Pons (tissue), 1 donor: ENCODE results near the gene TMEM207.
A peak's percentile ranks its signal among the peaks of the same experiment; 100 is the strongest.
"Not testable (repeated sequence)": the region's sequence is repeated elsewhere in the genome, so short reads cannot be mapped to it uniquely, and the experiment has no call there.

Experiments
- DNase-seq: peaks from one replicate; pipeline ENCODE4 v3.0.0-alpha.2; 2016; ENCODE audit warnings: low spot score

Gene TMEM207

DNA sequence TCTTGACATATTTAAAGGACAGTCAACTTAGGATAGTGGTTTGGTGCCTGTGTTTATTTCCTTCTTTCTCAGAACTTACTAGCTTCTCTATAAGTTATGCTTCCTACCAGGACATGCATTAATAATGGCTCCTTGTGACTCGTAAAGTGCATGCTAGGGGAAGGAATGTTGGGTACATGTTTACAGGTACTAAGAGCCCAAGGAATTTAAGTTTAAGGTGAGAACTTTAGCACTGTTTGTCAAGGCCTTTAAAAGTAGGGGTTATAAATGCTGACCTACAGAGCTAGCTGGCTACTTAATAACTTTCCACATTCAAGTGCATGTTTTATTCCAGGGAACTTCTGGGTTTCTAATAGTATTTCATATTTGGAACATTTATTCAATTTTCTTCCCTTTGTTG is at the start of gene TMEM207:
TMEM207 (minus strand) TSS at position 101 of the 400 bp plus-strand sequence; CDS start at position 9, 92 bp downstream.
- no peak for DNase-seq

DNA sequence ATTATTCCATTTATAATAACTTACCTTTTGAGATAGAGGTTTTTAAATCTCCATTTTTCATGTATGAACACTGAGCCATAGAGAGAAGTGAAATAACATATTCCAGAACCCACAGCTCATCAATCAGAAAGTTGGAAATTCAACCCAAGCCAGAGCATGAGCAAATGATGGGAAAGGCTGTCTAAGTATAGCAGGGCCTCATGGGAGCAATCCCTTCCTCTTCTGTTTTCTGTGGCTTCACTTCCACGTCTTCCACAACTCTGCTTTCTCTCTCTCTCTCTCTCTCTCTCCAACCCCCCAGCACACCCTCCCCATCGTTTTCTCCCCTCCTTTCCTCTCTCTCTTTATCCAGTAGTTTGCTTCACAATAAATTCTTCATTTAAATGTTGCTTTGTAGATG is 49.4 kb upstream of the TMEM207 start:
- no peak for DNase-seq

DNA sequence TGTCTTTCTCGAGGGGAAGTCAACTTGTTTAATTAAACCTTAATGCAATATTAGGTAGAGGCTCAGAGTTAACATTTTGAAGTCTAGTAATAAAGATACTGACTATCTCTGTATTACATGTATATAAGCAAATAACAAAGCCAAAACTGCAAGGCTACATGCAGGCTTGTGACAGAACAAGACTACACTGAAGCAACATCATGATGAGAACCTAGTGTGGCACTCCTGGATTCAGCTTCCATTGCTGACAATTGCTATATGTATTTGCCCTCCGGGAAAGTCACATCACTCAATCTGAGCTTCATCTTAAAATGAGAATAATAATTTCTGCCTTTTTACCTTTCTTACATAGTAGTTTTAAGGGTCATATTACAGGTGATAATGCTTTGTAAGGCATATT is 48.6 kb upstream of the TMEM207 start:
- DNase-seq, result no peak

DNA sequence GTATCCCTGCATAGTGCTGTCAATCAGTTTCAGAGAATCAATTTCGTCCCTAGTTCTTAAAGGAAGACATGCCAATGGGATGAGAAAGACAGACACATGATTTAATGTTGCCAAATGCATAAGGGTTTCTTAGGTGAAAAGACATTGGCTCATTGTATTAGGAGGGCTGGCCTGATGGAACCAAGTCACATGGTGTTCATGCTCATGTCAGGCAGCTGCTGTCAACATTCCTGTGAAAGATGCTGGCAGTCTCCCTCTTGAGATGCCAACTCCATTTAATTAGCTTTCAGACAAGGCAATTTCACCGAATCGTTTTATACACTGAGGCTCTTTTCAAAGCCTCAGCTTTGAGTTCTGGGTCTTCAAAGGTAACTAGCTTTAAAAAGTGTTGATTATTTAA is 48.1 kb upstream of the TMEM207 start:
- peak; percentile 53 for DNase-seq

DNA sequence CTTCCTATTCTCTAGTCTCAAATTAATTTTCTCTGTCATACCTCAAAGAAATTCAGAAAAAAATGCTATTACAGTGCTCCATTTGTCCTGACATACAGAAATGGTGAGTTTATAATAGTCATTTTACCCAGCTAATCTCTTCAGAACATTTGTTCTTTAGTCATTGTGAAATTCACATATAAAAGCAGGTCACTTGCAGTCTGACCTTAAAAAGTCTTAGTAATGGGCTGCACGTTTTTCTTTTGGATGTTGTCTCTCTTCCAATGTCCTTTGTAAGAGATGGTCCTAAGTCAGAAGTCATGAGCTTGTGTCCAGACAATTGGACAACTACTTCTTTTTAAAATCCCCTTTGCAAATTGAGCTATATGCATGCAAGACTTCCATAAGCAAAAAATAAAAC is 47.2 kb upstream of the TMEM207 start:
- no peak for DNase-seq

DNA sequence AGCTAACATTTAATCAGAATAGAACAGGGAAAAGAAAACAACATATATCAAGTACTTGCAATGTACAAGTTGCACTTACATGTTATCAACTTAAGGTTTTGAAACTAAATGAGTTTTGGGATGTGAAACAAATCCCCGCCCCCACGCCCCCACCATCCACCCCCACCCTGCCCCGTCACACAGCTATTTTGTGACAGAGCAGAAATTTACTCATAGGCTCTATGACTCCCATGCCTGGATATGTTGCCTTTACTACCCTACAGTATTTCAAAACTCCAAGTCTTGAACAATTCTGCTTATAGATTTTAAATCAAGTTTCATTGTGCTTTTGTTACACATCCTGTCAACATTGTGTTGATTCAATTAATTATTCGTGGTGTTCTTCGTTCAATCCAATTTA is 46.1 kb upstream of the TMEM207 start:
- DNase-seq, result no peak

DNA sequence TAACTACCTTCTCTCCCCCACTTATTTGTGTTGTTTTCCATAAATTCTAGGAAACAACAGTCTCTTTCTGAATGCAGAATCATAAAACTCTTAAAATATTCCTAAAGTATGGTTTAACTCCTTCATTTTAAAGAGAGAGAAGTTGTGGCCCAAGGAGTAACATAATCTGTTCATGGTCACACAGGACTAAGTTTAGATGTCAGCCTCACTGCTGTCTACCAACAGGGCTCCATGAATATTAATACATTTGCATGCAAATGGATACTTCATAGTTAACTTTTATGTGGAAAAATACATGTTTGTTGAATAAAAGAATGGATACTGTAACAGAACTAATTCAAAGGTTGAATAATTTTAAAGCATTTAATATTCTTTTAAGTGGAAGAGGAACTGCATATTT is 45.7 kb upstream of the TMEM207 start:
- DNase-seq, result no peak

DNA sequence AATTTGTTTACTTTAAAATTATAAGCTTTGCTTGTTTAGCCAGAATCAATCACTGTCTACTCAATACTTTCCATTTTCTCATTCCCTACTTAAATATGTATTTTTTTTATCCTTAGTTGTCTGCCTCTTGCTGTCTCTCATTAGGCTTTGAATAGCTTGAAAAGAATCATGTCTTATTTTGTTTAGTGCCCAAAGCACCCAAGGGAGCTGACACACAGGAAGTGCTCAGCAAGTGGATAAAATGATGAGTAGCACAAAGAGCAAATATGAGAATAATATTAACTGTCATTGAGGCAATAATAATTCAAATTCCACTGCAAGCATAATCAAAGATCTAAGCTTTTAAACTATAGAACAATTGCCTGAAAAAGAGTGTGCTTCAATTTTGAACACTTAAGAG is 45.2 kb upstream of the TMEM207 start:
- no peak for DNase-seq

DNA sequence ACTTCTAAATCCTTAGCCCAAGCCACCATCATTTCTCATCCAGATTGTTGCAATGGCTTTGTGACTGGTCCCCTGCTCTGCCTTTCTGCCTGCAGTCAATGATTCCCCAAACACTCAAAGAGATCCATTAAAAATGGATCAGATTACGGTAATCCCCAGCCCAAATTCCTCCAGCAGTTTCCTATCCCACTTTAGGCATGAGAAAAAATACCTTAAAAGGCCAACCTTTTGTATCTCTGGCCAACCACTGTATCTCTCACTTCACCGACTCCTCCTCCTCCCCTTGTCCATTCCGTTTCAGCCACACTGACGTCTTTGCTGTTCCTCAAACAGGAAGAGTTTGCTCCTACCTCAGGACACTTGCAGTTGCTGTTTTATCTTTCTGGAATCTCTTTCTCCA is 43.3 kb upstream of the TMEM207 start:
- DNase-seq, result no peak

DNA sequence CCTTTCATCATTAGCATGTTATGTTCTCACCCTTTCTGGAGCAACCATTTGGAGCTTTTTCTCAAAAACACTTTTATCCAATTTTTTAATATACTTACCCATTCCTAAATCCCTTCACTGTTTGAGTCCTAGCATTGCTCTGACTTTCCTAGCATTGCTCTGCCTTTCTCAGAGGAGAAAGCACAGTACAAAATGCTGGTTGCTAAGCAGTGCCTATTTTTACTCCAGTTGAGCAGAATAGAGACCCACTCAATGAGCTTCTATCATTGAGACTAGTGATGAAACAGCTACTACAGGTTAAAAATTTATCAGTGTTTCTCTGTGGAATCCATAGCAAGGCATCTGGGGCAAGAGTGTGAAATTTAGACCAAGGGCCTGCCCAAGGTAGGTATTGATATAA is 42.4 kb upstream of the TMEM207 start:
- DNase-seq, result no peak

DNA sequence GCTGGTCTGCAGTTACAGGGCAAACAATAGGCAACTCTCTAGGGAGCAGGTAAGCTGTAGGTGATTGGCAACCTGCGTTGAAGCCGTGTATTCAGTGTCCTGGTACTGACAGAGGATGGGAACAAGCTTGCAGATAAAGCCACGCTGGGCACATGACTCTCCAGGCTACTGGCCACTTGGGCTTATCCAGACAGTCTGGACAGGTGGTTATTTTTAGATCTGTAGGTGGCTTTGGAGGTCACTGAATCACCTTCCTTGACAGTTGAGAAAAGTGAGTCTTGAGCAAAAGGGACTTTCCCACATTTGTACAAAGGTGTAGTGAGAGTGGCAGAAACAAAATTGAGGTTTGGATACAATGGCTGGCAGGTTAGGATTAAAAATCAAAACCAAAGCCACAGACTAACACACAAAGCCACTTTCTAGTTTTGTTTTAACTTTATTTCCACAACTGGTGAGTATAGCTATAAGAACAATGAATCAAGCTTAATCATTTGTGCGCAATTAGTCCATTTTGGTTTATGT is 41.9 kb upstream of the TMEM207 start:
- DNase-seq, result no peak

DNA sequence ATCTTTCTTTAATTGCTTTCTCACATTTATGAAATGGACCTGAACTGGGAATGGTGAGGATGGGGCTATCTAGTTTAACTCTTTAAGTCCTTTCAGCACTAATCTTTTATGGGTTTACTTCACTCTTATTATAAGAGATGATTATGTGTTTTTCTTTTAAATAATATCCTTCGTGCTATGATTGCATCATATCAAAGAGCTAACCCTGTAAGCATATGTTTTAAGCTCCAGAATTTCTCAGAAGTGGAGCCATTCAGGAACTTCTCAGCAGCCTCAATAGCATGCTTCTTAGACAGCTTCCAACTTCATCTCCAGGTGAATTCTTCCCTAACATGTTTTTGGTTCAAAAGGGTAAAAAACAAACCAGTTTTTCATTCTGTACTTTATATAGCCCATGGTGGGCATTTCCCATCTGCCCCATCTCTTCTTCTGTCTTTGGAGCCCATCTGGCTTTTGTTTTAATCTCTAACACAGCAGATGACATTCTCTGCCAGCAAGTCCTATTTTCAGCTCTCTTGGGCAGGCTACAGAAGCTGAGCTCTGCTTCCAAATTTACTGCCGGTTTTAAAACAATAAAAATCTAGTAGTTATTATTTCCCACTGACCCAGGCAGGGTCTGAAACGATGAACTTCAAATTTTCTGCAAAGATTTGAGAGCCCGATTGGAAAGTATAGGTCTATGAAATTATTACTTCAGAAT is 37.4 kb upstream of the TMEM207 start:
- no peak for DNase-seq

DNA sequence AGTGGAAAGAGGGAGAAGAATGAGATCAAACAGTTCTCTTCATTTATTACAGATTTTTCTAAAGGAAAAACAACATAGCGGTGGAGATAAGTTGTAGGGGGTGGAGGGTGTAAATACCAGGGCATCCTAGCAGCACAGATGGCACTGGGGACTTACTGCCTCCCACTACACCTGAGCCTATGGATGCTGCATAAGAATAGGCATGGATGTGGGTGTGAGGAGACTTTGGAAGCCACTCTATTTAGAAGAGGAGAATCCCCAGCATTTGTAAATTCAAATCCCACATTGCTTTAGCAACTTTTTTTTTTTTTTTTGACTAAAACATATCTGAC is 36.8 kb upstream of the TMEM207 start:
- DNase-seq, result no peak

DNA sequence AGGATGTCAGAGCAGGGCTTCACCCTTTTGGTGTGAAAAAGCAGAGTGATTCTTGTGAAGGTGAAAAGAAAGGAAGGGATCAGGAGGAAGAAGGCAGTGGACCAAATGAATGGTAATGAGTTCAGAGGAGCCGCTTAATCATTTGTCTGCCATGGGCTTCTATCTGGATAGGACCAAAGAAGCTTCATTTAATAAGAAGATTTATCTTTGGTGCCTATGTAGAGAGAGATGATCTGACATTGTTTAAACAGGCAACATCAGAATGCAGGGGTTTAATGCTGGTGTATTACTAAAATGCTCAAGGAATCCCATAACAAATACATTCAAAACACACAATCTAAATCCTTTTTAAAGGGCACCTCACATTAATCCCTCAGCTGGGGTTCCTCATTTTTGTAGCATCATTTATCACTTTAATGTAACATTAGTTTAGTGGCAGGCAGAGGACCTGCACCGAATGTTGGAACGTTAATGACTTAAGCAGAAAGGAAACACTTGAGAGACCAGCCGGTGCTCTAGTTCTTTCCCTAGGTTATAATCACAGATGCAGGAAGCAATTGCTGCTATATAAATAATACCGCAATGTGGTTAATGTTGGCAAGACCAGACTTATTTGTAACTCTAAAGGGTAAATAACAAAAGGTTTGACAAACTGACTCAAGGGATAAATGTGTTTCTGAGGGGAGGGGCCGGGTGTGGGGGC is 36.3 kb upstream of the TMEM207 start:
- no peak for DNase-seq

DNA sequence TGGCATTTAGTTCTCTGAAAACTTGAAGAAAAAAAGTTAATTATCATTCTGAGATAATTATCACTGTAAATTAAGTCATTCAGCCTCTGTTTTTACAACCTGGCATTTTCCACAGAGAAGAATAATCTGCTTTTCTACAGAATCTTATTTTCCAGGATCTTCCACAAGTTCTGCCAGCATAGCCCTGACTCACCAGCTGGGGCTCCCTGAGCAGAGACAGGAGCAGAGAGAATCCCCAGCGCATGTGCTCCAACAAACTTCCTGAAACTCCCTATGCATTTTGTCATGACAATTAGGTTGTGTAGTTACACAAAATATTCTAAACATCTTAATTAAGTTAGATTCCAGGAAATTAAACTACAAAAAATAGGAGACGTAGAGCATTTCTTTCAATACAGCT is 32.1 kb upstream of the TMEM207 start:
- no peak for DNase-seq

DNA sequence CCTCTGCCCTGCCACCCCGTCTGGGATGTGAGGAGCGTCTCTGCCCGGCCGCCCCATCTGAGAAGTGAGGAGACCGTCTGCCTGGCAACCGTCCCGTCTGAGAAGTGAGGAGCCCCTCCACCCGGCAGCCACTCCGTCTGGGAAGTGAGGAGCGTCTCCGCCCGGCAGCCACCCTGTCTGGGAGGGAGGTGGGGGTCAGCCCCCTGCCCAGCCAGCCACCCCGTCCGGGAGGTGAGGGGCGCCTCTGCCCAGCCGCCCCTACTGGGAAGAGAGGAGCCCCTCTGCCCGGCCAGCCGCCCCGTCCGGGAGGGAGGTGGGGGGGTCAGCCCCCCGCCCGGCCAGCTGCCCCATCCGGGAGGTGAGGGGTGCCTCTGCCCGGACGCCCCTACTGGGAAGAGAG is 23.6 kb upstream of the TMEM207 start:
- DNase-seq, result not testable (repeated sequence)

DNA sequence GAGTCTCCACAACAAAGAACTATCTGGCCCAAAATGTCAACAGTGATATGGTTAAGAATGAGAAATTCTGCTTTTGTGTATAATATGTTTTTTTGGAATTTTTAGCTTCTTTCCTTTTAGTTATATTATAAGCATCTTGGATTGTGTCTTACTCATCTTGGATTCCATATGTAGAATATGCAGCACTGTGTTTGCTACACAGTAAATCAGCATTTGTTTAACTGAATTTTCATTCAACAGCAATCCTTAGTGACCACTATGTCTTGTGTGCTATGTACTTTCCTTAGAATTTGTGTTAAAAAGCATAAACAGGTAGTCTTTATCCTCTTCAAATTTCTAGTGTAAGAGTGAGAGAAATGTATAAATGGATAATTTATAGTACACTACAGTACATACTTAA is 18.2 kb upstream of the TMEM207 start:
- DNase-seq, result no peak

DNA sequence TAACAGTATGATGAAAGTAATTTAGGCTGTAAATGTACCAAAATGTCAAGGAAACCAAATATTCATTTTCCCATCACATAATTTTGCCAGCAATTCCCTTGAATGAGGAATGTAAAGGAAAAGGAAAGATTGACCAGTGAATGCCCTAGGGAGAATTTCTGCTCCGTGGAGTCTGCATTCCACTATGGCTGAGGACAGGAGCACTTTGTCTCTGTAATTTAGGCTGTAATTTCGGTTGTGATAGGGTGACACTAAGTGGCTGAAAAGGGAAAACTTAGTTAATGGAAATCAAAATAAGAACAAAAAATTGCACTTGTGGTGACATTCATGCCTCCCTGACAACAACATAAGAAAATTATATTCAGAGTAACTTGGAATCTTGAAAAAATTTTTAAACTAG is 8.3 kb upstream of the TMEM207 start:
- DNase-seq, result peak; percentile 13

DNA sequence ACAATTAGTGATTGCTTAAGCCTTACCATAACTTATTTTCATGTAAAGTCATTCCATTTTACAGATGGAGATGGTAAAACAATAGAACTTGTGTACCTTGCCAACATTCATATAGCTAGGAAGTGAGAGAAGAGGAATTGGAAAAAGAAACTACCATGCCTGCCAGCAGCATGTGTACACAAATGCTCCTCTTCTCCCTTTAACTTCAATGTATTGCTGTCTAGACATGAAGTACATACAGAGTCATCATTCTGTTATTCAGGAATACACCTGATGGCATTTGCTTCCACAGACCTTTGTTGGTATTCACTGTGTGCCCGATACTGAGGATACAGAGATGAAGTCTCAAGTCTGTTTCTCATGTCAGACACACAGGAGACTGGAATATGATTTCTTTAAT is 7.1 kb upstream of the TMEM207 start:
- DNase-seq, result no peak

DNA sequence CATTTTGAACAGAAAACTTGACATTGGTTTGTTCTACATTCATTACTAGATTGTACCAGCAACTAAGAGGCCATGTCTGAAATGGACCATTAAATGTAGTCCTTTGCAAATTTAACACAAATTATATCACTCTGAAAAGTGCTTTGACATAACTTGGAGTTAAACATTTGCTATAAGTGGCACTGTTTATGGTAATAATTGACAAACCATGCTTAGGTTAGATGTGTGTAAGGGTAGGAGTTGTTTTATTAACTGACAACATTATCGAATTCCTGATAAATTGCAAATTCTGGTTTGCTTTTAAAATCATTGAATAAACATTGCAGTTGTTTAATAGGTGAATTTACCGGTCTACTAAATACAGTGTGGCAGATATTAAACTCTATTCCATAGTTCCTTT is 6.1 kb upstream of the TMEM207 start:
- DNase-seq, result no peak

DNA sequence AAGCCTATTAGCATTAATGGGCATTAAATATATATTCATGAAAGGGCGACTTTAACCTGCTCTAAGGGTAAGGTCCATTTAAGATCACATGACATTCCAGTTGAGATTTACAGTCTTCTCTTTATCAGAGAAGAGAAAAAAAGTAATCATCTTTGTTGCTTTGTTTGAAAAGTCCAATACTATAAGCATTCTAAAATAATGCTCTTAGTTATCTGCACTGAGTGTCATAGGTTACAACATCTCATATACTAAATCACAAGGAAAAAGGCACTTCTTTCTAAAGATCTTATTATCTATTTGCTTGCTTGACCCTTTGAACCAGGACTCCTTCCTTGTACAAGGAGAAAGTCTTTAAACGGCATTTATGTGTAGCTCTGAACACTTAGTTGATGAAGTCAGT is 1.4 kb downstream of the TMEM207 start:
- no peak for DNase-seq

DNA sequence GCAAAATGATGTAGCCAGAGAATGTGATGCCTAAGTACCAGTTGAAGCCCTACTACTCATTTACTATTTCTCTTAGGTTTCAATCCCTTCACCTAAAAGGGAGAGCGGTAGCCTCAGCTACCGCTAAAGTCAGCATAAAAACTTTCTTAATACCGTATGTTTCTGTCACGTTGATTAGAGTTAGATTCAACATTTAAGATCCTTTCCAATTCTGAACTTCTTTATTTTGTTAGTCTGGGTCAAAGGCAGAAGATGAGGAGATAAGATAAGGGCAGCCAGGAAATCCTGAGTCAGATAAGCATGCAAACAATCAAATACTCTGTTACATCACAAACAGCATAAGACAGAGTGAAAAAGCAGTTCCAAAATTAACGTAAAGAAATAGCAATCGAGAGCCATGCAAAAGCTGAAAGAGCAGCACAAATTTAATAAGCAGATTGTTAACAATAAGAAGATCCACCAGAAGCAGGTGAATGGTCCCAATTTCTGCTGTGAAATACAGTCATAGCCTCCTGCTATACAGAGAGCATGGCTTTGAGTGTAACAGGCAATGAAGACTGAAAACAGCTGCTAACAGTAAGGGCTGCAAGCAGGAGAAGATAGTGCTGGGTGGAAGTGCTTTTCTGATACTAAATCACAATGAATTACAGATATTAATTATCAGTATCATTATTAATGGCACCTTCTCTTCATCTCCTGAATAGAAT is 3.0 kb downstream of the TMEM207 start:
- no peak for DNase-seq

DNA sequence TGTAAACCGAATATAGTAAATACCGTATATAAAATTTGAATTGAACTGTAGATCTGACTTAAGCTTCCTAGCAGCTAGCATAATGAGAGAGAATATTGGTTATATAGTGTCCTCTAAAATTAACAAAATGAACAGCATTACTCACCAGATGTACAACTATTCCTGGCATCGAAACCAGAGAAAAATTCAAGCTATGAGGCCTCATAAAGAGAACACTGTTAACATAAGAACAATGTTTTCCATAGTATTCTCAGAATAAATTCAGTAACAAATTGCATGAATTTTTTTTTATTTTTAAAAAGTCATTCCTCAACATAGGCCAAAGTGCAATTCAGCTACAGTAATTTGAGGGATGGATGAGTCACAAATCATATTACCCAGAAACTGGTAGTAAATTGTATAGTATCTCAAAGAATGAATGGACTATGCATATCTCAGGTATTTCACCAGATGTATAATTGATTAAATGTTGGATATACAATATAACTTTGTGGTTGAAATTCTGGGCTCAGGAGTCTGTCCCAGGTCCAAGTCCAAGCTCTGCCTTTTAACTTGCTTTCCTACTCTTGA is 5.0 kb downstream of the TMEM207 start:
- DNase-seq, result no peak
